Stimulated activated CD4-positive, alpha-beta T cell treated with anti-CD3 and anti-CD28 coated beads, Interleukin-15, amount 100 ng/mL, for 24 hours (primary cell): ENCODE data around the gene AMTN.

Experiments
- DNase-seq: peaks from one replicate; pipeline ENCODE4 v3.0.0-alpha.2; 2020

Gene AMTN

GRCh38 chr4:70570796-70571195 is 52.4 kb downstream of the AMTN start:
- no peak for DNase-seq

- no peak for DNase-seq
Observed at GRCh38 chr4:70571772-70572171, 53.4 kb downstream of the AMTN start.

- no peak for DNase-seq
Observed at GRCh38 chr4:70575964-70576363, 57.6 kb downstream of the AMTN start.

GRCh38 chr4:70577220-70577927 is 59.0 kb downstream of the AMTN start:
- no peak for DNase-seq

- no peak for DNase-seq
Observed at GRCh38 chr4:70581980-70582379, 63.6 kb downstream of the AMTN start.
